ENCODE results near the gene TRPV4. TPM values are rescaled to one million over a fixed set of nuclear protein-coding genes. Genes with fewer than 3 reads are reported as not detected.
"Not testable (repeated sequence)": the region's sequence is repeated elsewhere in the genome, so short reads cannot be mapped to it uniquely, and the experiment has no call there.

The TRPV4 gene
- total RNA-seq, 4 donors from 2014 or later, result 0.39 to 1.6 (median 1.3) TPM; not detected in 1

- peaks cover 28 to 39% of the 10 kb centered on the region in 2 donors for H3K4me1 ChIP-seq
- no peaks in the 10 kb centered on the region for H3K9me3 ChIP-seq
- H3K4me3 ChIP-seq (replicated peaks in 1 of 3), result no peak overlapping the region
- peak overlapping the region in 1 of 3 donors; percentile 4 for H3K27ac ChIP-seq
- H3K27me3 ChIP-seq, result no peaks in the 10 kb centered on the region
- TF ChIP-seq POLR2A (IDR thresholded peaks at IDR 0.05) (no peak), CTCF (IDR thresholded peaks at IDR 0.05) (no peak)
- WGBS, 2 donors, result 81 to 88% methylated on average over 9 of the region's 9 CpGs
- H3K36me3 ChIP-seq, result no peaks in the 10 kb centered on the region
- intact Hi-C loops (cut with DNase I), result no loop called here
- no peak for DNase-seq
These were observed 35.2 kb upstream of the TRPV4 start for GRCh38 chr12:109868182-109869051.

DNA sequence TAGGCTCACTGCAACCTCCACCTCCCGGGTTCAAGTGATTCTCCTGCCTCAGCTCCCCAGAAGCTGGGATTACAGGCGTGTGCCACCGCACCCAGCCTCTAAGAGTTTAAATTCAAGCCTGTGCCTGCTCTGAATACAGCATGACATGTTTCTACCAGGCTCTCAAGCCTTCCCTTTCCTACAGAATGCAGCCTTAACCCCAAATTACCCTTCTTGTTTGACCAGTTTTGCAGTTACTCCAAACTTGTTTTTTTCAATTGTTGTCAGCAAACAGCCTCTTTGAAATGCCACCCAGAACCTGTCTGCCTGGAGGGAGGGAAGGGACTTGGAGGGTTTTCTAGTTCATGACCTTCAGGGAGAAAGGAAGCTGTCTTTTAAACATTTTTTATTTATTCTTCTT, 31.7 kb upstream of the TRPV4 start:
- Histone ChIP-seq H3K9me3 (no peaks in the 10 kb centered on the region), H3K27me3 (no peaks in the 10 kb centered on the region), H3K36me3 (no peaks in the 10 kb centered on the region), H3K4me1 (peaks cover 38 to 59% of the 10 kb centered on the region in 2 donors), H3K27ac (peak overlapping the region; percentile 74 to 85 (median 77)), H3K4me3 (replicated peaks in 1 of 3) (no peak overlapping the region)
- 30 to 44% methylated on average over 3 of the region's 3 CpGs for WGBS, 2 donors
- TF ChIP-seq POLR2A (IDR thresholded peaks at IDR 0.05), result no peak
- TF ChIP-seq CTCF (IDR thresholded peaks at IDR 0.05), result no peak
- no peak for DNase-seq
- intact Hi-C loops (cut with DNase I), result no loop called here

DNA sequence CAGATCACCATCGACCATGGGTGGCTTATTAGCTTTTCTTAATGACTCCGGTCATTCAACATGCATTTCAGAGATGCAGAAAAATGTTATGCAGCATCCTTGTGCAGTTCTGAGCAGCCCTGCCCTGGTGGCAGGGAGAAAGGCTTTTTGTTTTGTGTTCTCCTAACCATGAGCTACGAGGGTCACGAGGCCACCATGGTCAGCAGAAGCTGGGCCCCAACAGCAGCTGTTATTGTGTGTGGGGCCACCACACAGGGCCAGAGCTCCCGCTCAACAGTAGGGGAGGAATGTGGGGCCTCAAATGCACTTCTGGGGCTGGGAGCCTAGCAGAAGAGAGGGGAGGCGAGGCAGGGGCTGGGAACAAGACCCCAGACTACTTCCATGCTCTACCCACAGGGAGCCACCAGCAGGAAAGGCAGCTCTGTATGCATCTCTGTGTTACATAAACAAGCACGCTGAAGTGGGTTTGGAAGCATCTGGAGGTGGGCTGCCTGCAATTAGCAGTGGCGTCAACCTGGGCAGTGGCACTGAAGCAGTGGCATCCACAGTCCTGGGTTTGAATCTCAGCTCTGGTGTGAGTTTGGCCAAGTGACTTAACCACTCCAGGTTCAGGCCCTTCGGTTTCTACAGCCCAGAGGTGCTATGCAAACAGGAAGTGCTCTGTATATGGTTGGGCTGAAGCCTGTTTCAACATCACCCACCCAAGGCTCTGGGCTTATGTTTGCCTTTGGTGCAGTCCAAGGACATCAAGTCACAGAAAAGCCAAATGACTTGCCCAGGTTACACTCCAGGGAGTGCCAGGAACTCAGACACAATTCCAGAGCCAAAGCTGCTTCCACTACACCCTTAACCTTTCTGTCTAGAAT, 30.9 kb upstream of the TRPV4 start:
- H3K27me3 ChIP-seq, result no peaks in the 10 kb centered on the region
- WGBS, 2 donors, result 64 to 76% methylated on average over 9 of the region's 9 CpGs
- peak overlapping the region; percentile 77 to 85 (median 78) for H3K27ac ChIP-seq
- H3K4me3 ChIP-seq (replicated peaks in 1 of 3), result no peak overlapping the region
- DNase-seq, result peak; percentile 57 to 76
- TF ChIP-seq POLR2A (IDR thresholded peaks at IDR 0.05) (peak in 1 of 2 donors; percentile 10), CTCF (IDR thresholded peaks at IDR 0.05) (no peak)
- no peaks in the 10 kb centered on the region for H3K36me3 ChIP-seq
- peaks cover 38 to 59% of the 10 kb centered on the region in 2 donors for H3K4me1 ChIP-seq
- H3K9me3 ChIP-seq, result no peaks in the 10 kb centered on the region
- intact Hi-C loops (cut with DNase I), result no loop called here

- WGBS, 2 donors, result 93 to 95% methylated on average over 9 of the region's 9 CpGs
- H3K27me3 ChIP-seq; H3K4me3 ChIP-seq (replicated peaks in 1 of 3); H3K36me3 ChIP-seq; DNase-seq; intact Hi-C loops (cut with DNase I); H3K9me3 ChIP-seq: not testable (repeated sequence)
- Histone ChIP-seq H3K4me1 (peaks cover 38 to 59% of the 10 kb centered on the region in 2 donors), H3K27ac (peak overlapping the region in 2 of 3 donors; percentile 61 to 85)
These were observed 29.3 kb upstream of the TRPV4 start for GRCh38 chr12:109862491-109862890.

- no peaks in the 10 kb centered on the region for H3K9me3 ChIP-seq
- no peak overlapping the region for H3K4me3 ChIP-seq (replicated peaks in 1 of 3)
- intact Hi-C loops (cut with DNase I), result no loop called here
- H3K36me3 ChIP-seq, result peaks cover 10 to 12% of the 10 kb centered on the region in 2 donors
- WGBS, 2 donors, result 84 to 96% methylated on average over 3 to 8 of the region's 17 CpGs
- DNase-seq, result no peak
- peak overlapping the region in 2 of 3 donors; percentile 61 to 85 for H3K27ac ChIP-seq
- TF ChIP-seq CTCF (IDR thresholded peaks at IDR 0.05), result no peak
- TF ChIP-seq POLR2A (IDR thresholded peaks at IDR 0.05), result no peak
- H3K27me3 ChIP-seq, result no peaks in the 10 kb centered on the region
- peaks cover 38 to 59% of the 10 kb centered on the region in 2 donors for H3K4me1 ChIP-seq
These were observed 28.6 kb upstream of the TRPV4 start for GRCh38 chr12:109861689-109862314.
